ENCODE data around the gene TMEM258.

The TMEM258 gene

DNA sequence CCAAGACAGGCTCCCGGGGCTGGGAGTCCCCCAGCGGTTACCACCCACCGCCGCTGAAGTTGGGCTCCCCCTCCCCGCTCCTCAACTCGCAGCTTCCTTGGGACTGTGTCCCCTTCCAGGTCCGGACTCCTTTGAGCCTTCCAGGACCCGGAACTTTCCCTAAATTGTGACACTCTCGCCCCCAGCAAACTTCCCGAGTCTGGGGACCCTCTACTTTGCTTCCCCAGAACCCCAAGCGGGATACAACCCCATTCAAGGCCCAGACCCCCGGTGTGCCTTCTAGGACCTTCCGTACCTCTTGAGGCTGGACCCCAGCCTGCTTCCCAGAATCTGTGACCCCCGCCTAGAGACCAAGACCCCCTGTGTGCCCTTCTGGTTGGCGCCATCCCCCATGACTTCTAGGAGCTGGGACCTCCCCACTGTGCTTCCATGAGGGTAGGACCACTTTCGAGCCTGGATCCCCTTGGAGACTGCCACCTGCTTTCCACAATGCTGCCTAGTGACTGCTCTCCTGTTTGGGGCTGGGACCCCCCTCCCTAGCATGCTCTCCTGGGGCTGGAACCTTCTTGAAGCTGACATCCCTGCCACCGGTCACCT lies 39.4 kb downstream of the TMEM258 start:
- no peak for DNase-seq (ENCODE audit: extremely low spot score)
- POLR2A ChIA-PET: no interaction called here
- CTCF ChIA-PET: interaction anchor here (0.9 to 3.0 kb wide), 5 partner anchors 13 to 34 kb away, joined by 3 to 11 read pairs (median 4); no protein-coding TSS in a partner anchor
- TF ChIP-seq, protein P1, sequence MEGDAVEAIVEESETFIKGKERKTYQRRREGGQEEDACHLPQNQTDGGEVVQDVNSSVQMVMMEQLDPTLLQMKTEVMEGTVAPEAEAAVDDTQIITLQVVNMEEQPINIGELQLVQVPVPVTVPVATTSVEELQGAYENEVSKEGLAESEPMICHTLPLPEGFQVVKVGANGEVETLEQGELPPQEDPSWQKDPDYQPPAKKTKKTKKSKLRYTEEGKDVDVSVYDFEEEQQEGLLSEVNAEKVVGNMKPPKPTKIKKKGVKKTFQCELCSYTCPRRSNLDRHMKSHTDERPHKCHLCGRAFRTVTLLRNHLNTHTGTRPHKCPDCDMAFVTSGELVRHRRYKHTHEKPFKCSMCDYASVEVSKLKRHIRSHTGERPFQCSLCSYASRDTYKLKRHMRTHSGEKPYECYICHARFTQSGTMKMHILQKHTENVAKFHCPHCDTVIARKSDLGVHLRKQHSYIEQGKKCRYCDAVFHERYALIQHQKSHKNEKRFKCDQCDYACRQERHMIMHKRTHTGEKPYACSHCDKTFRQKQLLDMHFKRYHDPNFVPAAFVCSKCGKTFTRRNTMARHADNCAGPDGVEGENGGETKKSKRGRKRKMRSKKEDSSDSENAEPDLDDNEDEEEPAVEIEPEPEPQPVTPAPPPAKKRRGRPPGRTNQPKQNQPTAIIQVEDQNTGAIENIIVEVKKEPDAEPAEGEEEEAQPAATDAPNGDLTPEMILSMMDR (IDR thresholded peaks at IDR 0.05; ENCODE audit: control extremely low read depth, extremely low read depth, low read depth, missing control alignments): no peak

DNA sequence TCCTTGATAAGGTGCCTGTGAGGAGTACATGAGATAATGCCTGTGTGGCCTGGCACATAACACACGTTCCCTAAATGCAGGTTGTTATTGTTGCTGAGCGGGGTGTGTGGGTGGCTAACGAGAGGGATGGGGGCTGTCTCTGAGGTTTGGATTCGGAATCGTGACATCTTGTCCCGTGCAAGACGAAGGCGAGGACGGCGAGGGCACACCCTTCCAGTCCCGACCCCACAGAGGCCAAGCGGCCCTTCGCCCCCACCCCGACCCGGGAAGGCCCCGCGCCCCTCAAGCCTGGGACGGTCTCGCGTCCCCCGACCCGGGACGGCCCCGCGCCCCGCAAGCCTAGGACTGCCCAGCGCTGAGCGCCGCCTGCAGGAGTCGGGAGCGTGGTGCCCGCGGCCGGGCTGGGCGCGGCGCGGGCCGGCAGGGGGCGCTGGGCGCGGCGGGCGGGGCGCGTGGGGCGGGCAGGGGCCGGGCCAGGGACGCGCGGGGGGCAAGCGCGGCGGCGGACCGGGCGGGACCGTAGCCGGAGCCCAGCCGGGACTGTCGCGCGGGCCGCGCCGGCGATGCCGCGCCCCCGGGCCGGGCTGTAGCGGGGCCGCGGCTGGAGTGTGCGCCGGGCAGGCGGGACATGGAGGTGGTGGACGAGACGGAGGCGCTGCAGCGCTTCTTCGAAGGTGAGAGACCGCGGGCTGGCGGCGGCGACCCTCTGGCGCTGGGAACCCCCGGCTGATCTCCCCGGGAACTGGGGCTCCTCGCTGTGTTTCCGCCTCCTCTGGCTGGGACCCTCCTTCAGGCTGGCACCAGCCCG lies 40.1 kb downstream of the TMEM258 start, which contains the start of gene MYRF:
Gene MYRF, plus strand, starts transcription at position 520 of the 808 bp plus-strand sequence. Its CDS starts 109 bp downstream, at position 629.
- POLR2A ChIA-PET: no interaction called here
- DNase-seq (ENCODE audit: extremely low spot score): peak; percentile 83
- CTCF ChIA-PET: interaction anchor here (1.2 to 6.6 kb wide), 5 partner anchors 19 to 114 kb away, joined by 3 to 91 read pairs (median 7); partner anchors contain the start of genes FEN1 and TMEM258
- TF ChIP-seq, protein P1 (IDR thresholded peaks at IDR 0.05; ENCODE audit: control extremely low read depth, extremely low read depth, low read depth, missing control alignments): peak; percentile 92

DNA sequence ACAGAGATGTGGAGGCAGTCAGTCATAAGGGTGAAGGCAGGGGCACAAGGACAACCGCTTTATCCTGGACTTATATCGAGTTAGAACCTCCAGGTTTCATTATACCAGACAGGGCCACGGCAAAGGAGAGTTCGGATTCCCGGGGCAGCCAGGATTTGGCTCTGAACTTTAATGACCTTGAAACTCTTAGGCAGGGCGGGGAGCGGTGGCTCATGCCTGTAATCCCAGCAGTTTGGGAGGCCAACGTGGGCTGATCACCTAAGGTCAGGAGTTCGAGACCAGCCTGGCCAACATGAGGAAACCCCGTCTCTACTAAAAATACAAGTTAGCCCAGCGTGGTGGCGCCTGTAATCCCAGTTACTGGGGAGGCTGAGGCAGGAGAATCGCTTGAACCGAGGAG lies 41.0 kb downstream of the TMEM258 start:
- TF ChIP-seq, protein P1 (IDR thresholded peaks at IDR 0.05; ENCODE audit: control extremely low read depth, extremely low read depth, low read depth, missing control alignments): no peak
- CTCF ChIA-PET: interaction anchor here (1.0 to 6.6 kb wide), 9 partner anchors 12 to 147 kb away, joined by 3 to 91 read pairs (median 4); partner anchors contain the start of genes FEN1 and TMEM258
- no peak for DNase-seq (ENCODE audit: extremely low spot score)
- POLR2A ChIA-PET: no interaction called here

DNA sequence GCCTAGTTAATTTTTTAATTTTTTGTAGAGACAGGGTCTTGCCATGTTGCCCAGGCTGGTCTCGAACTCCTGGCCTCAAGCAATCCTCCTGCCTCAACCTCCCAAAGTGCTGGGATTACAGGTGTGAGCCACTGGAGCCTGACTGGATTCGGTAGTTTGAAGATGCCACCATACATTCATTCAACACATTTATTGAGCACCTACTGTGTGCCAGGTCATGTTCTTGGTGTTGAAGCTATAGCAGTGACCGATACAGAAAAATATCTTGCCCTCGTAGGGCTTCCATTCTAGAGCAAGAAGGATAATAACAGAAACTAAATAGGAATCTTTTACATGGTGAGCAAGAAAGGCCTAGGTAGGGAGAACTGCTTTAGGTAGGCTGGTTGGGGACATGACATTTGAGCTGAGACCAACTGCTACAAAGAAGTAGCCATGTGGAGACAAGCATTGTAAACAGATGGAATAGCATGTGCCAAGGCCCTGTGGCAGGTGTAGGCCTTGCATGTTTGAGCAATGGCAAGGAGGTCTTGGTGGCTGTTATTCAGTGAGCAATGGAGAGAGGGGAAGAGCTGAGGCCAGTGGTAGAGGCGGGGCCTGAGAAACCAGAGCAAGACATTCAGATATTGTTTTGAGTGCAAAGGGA lies 41.6 kb downstream of the TMEM258 start:
- ChIA-PET CTCF (interaction anchor here (1.0 to 6.6 kb wide), 10 partner anchors 11 to 148 kb away, joined by 3 to 91 read pairs (median 4); partner anchors contain the start of genes FEN1 and TMEM258), POLR2A (no interaction called here)
- TF ChIP-seq, protein P1 (IDR thresholded peaks at IDR 0.05; ENCODE audit: control extremely low read depth, extremely low read depth, low read depth, missing control alignments): no peak
- no peak for DNase-seq (ENCODE audit: extremely low spot score)

DNA sequence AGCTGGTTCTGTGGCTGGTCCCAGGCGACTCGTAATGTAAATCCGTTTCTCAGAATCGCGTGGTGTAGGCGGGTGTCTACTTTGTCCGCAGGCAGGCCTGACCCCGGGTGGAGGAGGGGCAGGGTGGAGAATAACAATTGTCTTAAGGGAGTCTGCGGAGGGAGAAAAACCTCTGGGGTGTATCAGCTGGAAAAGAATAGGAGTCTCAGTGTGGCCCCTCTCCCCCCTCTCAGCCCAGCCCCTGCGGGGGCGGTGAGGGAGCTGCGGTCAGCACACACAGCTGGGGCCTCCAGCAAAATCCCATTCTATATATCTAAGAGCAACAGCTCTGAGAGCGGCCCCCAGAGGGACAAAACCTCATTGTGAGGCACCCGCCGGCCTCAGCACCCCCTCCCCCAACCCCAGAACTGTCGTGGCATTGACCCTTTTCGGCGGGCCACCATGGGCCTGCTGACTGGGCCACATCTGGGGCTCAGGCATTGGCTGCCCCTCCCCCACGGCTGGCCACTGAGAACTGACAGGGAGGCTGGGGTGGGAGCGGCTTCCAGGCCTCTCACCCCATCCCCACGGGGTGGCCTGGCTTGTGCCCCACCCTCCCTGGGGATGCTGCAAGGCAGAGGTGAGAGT lies 42.7 kb downstream of the TMEM258 start:
- TF ChIP-seq, protein P1 (IDR thresholded peaks at IDR 0.05; ENCODE audit: control extremely low read depth, extremely low read depth, low read depth, missing control alignments): no peak
- ChIA-PET CTCF (interaction anchor here (1.1 to 6.6 kb wide), 14 partner anchors 9 to 374 kb away, joined by 3 to 91 read pairs (median 6); partner anchors contain the start of genes FEN1, INCENP and TMEM258), POLR2A (no interaction called here)
- no peak for DNase-seq (ENCODE audit: extremely low spot score)

DNA sequence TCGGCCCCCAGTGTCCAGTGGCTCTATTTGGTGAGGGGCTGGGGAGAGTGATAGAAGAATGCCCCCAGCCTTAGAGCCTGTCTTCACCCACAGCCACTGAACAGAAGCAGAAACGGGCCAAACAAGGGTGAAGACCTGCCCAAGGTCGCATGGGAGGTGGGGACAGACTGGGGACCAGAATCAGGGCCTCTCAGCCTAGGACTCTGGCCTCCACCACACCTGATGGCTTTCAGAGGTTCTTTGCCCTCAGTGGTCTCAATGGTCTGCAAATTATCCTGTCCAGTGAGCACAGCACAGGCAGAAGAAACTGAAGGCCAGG lies 44.5 kb downstream of the TMEM258 start:
- TF ChIP-seq, protein P1 (IDR thresholded peaks at IDR 0.05; ENCODE audit: control extremely low read depth, extremely low read depth, low read depth, missing control alignments): no peak
- no peak for DNase-seq (ENCODE audit: extremely low spot score)
- ChIA-PET CTCF (interaction anchor here (0.7 to 6.6 kb wide), 28 partner anchors 8 to 391 kb away, joined by 3 to 91 read pairs (median 6); partner anchors contain the start of genes BEST1, FEN1 and TMEM258), POLR2A (no interaction called here)
